ACC112 (cell line): Measurements from ENCODE around the gene TRIO.

Source experiments
- H2AFZ ChIP-seq: fragments of 200-600 bp; sonication (generic); one replicate; pipeline ENCODE4 v1.6.0; 2017; ENCODE audit warnings: antibody characterized with exemption, low read length; ENCODE audit not compliant: unreplicated experiment
- H3K27ac ChIP-seq: fragments of 200-600 bp; sonication (generic); 2 replicates; pipeline ENCODE4 v1.5.1; 2014; ENCODE audit warnings: low read depth, mild to moderate bottlenecking, antibody characterized with exemption, low read length, moderate library complexity
- H3K27me3 ChIP-seq: fragments of 200-600 bp; sonication (generic); 2 replicates; pipeline ENCODE4 v1.6.1; 2014; ENCODE audit warnings: mild to moderate bottlenecking, antibody characterized with exemption, low read length, moderate library complexity, mixed read lengths; ENCODE audit not compliant: insufficient read depth
- H3K36me3 ChIP-seq: fragments of 200-600 bp; sonication (generic); 2 replicates; pipeline ENCODE4 v1.6.1; 2016; ENCODE audit warnings: mild to moderate bottlenecking, antibody characterized with exemption, low read length, moderate library complexity, mixed read lengths; ENCODE audit not compliant: insufficient read depth
- H3K4me1 ChIP-seq: fragments of 200-600 bp; sonication (generic); one replicate; pipeline ENCODE4 v1.6.1; 2016; ENCODE audit warnings: low read length, mixed read lengths; ENCODE audit not compliant: insufficient read depth, unreplicated experiment, control insufficient read depth
- H3K4me3 ChIP-seq: fragments of 200-600 bp; sonication (generic); 2 replicates; pipeline ENCODE4 v1.5.1; 2014; ENCODE audit warnings: mild to moderate bottlenecking, low read depth, low read length
- H3K79me2 ChIP-seq: fragments of 200-600 bp; sonication (generic); one replicate; pipeline ENCODE4 v1.6.0; 2016; ENCODE audit warnings: low read length; ENCODE audit not compliant: control insufficient read depth, unreplicated experiment, insufficient read depth

TRIO gene

DNA sequence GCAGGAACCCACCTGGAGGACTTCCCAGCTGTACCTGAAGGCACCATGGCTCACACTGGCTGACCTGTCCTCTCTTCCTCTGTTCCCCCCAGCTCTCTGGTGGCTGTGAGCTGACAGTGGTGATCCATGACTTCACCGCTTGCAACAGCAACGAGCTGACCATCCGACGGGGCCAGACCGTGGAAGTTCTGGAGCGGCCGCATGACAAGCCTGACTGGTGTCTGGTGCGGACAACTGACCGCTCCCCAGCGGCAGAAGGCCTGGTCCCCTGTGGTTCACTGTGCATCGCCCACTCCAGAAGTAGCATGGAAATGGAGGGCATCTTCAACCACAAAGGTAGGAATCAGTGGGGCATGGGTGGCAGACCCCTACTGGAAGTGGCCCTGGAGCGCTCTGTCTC lies 276.5 kb downstream of the TRIO start:
- no peaks in the 10 kb centered on the region for H3K27me3 ChIP-seq
- H3K4me3 ChIP-seq: no peak overlapping the region
- peaks cover 37% of the 10 kb centered on the region for H3K36me3 ChIP-seq
- no peak overlapping the region for H2AFZ ChIP-seq
- peaks cover 66% of the 10 kb centered on the region for H3K79me2 ChIP-seq
- H3K27ac ChIP-seq: peak overlapping the region; percentile 99
- peaks cover 59% of the 10 kb centered on the region for H3K4me1 ChIP-seq

DNA sequence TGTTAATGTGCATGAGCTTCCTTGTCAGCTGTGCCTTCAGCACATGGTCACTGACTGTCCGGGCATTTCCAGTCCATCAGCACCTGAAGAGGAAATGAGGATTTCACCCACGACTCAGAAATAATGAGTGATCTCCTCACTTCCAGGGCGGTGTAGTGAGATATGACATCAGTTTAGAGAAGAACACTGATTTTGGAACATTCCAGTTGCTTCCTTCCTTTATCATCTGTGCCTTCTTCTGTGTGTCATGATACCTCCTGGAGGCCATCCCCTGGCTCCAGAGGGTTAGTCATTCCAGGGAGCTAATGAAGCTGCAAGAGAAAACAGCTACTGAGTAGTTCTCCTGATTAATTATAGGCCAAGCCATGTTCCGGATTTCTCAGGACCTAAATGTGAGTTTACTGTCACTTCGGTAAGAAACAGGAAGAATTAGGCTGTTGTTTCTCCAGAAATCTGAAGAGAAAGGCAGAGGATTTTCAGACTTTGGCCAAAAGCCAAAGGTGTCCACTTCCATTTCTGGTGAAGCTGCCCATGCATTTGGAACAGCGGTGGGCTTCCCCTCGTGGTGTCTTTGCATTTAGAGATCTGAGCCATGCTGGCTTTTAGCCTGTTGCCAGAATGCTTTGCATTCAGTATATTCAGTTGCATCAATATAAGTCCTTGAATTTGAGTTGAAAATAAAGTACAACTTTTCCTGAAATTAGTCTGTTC lies 277.1 kb downstream of the TRIO start:
- H3K27me3 ChIP-seq: no peaks in the 10 kb centered on the region
- H3K79me2 ChIP-seq: peaks cover 66% of the 10 kb centered on the region
- H3K4me1 ChIP-seq: peaks cover 53% of the 10 kb centered on the region
- H3K27ac ChIP-seq: peak overlapping the region; percentile 99
- peaks cover 37% of the 10 kb centered on the region for H3K36me3 ChIP-seq
- no peak overlapping the region for H3K4me3 ChIP-seq
- no peak overlapping the region for H2AFZ ChIP-seq

DNA sequence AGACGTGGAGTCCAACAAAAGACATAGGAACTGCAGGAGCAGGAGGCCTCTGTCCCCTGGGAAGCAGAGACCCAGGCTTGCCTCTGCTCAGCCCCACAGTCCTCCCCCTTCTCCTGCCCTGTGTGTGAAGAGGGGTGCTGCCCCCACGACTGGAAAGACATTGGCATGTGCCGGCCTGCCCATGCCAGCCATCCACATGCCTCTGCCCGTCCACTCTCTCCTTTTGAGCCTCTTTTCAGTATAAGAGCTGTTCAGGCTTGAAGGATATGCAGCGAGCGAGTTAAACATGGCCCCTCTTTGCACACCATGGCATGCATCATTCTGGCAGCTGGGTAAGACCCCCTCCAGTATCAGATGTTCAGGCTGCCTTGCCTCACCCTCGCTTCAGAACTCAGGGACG lies 278.7 kb downstream of the TRIO start:
- no peak overlapping the region for H3K4me3 ChIP-seq

DNA sequence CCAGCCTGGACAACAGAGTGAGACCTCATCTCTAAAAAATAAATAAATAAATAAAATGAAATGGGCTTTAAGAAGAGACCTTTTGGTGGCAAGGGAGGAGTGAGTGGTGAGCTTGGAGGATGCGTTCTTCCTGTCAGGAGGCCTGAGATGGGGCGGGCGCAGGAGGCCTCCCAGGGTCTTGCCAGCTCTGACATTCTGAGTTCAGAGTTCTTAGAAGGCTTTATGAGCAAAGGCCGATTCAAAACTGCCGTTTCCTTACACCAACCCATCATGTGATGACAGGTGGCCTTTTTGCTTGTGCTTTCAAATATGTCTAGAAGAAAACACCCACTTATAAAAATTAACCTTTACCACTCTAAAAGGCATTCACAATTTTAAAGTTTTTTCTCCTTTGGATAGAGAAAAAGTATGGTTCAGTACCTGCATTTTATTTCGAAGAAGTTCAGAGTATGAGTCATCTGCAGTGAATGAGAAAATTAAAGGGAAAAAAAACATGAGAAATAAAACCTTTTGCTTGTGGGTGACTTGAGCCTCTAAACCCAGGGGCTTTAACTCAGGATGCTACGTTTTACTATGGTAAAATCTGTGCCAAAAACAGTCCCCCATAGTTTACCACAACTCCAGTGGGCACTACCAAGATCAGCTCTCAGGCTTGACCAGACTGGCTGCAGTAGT lies 281.0 kb downstream of the TRIO start:
- peaks cover 22% of the 10 kb centered on the region for H3K4me1 ChIP-seq
- no peaks in the 10 kb centered on the region for H3K27me3 ChIP-seq
- peaks cover 54% of the 10 kb centered on the region for H3K36me3 ChIP-seq
- no peak overlapping the region for H3K4me3 ChIP-seq
- no peak overlapping the region for H3K27ac ChIP-seq
- H2AFZ ChIP-seq: no peak overlapping the region
- peaks cover 59% of the 10 kb centered on the region for H3K79me2 ChIP-seq

More for the DNA sequence above, 278.7 kb downstream of the TRIO start:
- Histone ChIP-seq H3K4me1 (peaks cover 37% of the 10 kb centered on the region), H3K36me3 (peaks cover 42% of the 10 kb centered on the region), H3K27me3 (no peaks in the 10 kb centered on the region), H3K79me2 (peaks cover 62% of the 10 kb centered on the region), H2AFZ (no peak overlapping the region), H3K27ac (no peak overlapping the region)

- Histone ChIP-seq H3K27me3 (no peaks in the 10 kb centered on the region), H3K36me3 (peaks cover 46% of the 10 kb centered on the region), H3K27ac (no peak overlapping the region), H3K79me2 (peaks cover 64% of the 10 kb centered on the region), H3K4me1 (peaks cover 10% of the 10 kb centered on the region), H3K4me3 (no peak overlapping the region), H2AFZ (no peak overlapping the region)
These were observed 282.4 kb downstream of the TRIO start for GRCh38 chr5:14425559-14425958.

GRCh38 chr5:14426521-14426920 lies 283.4 kb downstream of the TRIO start:
- H3K4me1 ChIP-seq: peaks cover 8% of the 10 kb centered on the region
- H2AFZ ChIP-seq: no peak overlapping the region
- peaks cover 65% of the 10 kb centered on the region for H3K79me2 ChIP-seq
- H3K27ac ChIP-seq: no peak overlapping the region
- H3K27me3 ChIP-seq: no peaks in the 10 kb centered on the region
- no peak overlapping the region for H3K4me3 ChIP-seq
- peaks cover 41% of the 10 kb centered on the region for H3K36me3 ChIP-seq

GRCh38 chr5:14428302-14429081 lies 285.4 kb downstream of the TRIO start:
- H3K4me3 ChIP-seq: no peak overlapping the region
- H3K4me1 ChIP-seq: peaks cover 8% of the 10 kb centered on the region
- H3K36me3 ChIP-seq: peaks cover 38% of the 10 kb centered on the region
- peaks cover 70% of the 10 kb centered on the region for H3K79me2 ChIP-seq
- H2AFZ ChIP-seq: no peak overlapping the region
- no peaks in the 10 kb centered on the region for H3K27me3 ChIP-seq
- H3K27ac ChIP-seq: peak overlapping the region; percentile 44

DNA sequence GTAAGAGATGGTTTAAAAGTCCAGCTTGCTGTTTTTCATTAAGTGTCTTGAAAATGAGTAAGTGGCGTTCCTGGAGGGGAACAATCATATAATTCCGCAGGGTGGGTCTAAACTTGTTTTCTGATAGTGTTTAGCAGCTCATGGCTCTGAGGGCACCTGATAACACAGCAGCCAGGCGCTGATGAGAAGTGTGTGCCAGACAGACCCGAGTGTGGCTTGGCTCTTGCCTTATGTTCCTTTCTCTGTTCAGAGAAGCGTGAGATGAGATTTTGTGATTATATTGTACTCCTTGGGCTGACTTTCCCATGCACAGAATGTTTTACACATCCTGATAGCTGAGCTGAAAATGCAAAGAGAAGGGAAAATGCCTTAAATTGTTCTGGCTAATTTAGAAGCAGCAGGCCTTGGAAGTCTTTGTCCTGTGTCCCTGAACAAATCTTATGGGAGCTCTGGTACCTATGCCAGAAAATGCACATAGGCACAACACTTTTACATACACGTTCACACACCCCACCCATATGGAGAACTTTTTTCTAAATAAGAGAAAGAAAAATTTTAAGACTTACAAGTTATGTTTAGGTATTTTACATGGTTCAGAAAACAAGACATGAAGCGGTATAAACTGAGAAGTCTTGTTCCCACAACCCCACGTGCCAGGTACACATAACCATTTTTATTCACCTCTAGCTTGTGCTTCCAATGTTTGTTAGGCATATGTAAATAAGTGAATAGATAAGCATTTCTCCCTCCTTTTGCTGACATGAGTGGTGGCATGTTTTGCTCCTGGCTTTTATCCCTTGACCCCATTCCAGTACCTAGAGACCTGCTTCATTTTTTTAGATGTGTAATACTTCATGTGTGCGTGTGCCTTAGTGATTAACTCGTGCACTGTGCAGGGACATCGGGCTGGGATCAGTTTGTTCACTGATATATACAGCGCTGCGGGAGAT lies 286.2 kb downstream of the TRIO start:
- Histone ChIP-seq H3K79me2 (peaks cover 65% of the 10 kb centered on the region), H3K27me3 (no peaks in the 10 kb centered on the region), H3K36me3 (peaks cover 36% of the 10 kb centered on the region), H3K4me3 (no peak overlapping the region), H3K27ac (peak overlapping the region; percentile 32), H3K4me1 (peaks cover 8% of the 10 kb centered on the region), H2AFZ (no peak overlapping the region)

DNA sequence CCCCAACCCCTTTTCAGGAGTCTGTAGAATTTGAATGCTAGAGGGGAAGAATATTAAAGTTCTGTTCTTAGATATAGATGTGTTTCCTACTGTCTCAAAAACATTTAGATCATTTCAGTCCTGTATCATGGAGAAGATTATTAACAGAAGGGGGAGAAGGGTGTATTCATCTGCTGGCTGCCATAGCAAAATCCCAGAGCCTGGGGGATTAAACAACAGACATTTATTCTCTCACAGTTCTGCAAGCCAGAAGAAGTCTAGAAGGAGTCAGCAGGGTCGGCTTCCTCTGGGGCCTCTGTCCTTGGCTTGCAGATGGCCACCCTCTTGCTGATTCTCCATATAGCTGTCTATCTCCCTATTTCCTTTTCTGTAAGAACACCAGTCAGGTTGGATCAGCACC lies 288.4 kb downstream of the TRIO start:
- H3K4me1 ChIP-seq: peaks cover 18% of the 10 kb centered on the region
- no peak overlapping the region for H3K27ac ChIP-seq
- no peak overlapping the region for H2AFZ ChIP-seq
- no peak overlapping the region for H3K4me3 ChIP-seq
- H3K79me2 ChIP-seq: peaks cover 60% of the 10 kb centered on the region
- H3K36me3 ChIP-seq: peaks cover 23% of the 10 kb centered on the region
- H3K27me3 ChIP-seq: no peaks in the 10 kb centered on the region
